ENCODE data around the gene FHL5.

FHL5 gene

GRCh38 chr6:96604420-96604819 lies 41.5 kb downstream of the FHL5 start:
- no peak overlapping the region for H3K4me3 ChIP-seq (replicated peaks; ENCODE audit: low read depth, low read length)
- DNase-seq (ENCODE audit: low read depth), result no peak
- TF ChIP-seq, protein P1, sequence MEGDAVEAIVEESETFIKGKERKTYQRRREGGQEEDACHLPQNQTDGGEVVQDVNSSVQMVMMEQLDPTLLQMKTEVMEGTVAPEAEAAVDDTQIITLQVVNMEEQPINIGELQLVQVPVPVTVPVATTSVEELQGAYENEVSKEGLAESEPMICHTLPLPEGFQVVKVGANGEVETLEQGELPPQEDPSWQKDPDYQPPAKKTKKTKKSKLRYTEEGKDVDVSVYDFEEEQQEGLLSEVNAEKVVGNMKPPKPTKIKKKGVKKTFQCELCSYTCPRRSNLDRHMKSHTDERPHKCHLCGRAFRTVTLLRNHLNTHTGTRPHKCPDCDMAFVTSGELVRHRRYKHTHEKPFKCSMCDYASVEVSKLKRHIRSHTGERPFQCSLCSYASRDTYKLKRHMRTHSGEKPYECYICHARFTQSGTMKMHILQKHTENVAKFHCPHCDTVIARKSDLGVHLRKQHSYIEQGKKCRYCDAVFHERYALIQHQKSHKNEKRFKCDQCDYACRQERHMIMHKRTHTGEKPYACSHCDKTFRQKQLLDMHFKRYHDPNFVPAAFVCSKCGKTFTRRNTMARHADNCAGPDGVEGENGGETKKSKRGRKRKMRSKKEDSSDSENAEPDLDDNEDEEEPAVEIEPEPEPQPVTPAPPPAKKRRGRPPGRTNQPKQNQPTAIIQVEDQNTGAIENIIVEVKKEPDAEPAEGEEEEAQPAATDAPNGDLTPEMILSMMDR (IDR thresholded peaks at IDR 0.05; ENCODE audit: low read length, missing control alignments), result no peak

- no peak for DNase-seq (ENCODE audit: low read depth)
- TF ChIP-seq, protein P1 (IDR thresholded peaks at IDR 0.05; ENCODE audit: low read length, missing control alignments), result no peak
- H3K4me3 ChIP-seq (replicated peaks; ENCODE audit: low read depth, low read length), result no peak overlapping the region
Observed at GRCh38 chr6:96608074-96608473, 45.1 kb downstream of the FHL5 start.

GRCh38 chr6:96610019-96610418 lies 47.1 kb downstream of the FHL5 start:
- DNase-seq (ENCODE audit: low read depth), result no peak
- TF ChIP-seq, protein P1 (IDR thresholded peaks at IDR 0.05; ENCODE audit: low read length, missing control alignments), result no peak

DNA sequence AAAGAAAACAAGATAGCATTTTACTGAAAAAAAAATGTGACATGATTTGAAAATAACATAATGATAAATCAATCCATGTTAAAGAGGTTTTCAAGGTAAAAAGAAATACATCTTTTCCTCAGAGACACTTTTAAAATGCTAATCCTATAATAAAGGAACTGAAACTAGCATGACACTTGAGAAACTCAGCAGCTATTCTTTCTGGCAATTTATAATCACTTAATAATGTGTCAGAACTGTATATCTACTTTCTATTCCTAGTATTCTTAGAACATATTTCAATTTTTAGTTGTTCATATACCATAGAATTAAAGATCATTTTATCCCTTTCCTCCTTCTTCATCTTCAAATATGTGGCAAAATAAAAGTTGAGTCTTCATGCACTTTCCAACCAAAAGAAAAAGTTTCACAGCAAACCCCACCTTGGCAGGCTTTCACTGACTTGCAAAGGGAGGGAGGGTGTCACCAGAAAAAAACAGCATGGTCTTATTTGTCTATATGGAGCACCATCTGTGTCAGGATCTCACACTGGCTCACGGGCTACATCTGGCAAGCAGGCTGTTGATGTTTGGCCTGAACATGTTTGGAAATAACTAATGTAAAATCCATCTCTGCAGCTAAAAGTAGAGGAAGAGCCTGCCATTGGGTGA lies 48.5 kb downstream of the FHL5 start:
- DNase-seq (ENCODE audit: low read depth), result no peak
- H3K4me3 ChIP-seq (replicated peaks; ENCODE audit: low read depth, low read length), result no peak overlapping the region
- TF ChIP-seq, protein P1 (IDR thresholded peaks at IDR 0.05; ENCODE audit: low read length, missing control alignments), result no peak

More at GRCh38 chr6:96610019-96610418, 47.1 kb downstream of the FHL5 start:
- H3K4me3 ChIP-seq (replicated peaks; ENCODE audit: low read depth, low read length), result no peak overlapping the region

DNA sequence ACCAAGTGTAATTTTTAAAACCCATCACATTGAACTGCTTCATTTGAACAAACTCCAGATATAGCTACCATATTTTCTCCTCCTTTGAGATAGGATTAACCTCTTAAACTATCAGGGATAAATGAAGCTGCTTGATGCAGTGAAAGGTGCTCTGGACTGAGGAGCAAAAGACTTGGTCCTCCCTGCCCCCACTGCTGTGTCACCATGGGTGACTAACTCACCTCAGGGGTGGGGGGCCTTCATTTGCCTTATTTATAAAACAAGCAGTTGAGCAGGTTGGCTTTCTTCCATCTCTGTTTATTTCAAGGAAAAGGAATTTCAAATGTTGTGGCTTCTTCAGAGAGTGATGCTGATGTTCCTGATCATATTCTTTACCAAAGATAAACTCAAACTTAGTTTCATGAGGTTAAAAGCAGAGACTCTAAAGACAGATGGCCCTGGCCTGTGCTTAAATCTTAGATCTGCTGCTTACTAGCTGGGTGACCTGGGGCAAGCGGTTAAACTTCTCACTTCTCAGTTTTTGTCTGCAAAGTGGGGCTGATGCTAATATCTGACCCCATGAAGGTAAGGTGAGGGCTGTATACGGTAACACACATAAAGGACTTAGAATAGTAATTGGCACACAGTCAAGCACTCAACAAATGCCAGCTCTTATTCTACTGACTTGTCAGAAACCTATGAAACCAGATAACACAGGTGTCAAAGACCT lies 50.5 kb downstream of the FHL5 start:
- TF ChIP-seq, protein P1 (IDR thresholded peaks at IDR 0.05; ENCODE audit: low read length, missing control alignments), result no peak

DNA sequence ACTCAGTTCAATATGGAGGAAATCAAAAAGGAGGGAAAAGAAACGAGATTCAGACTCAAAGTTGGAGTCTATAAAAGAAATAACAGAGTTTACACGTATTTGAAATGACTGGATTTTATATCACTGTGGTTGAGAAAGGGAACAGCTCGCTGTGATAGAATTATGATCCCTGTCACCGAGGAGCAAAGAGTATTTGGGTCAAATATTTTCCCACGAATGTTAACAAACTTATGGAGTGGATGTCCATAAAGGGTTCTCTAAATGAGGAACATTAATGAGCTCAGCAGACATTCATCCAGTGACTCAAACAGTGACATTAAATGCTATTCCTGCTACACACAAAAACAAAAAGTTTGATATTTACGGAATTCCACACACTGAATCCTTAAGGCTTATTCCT lies 57.9 kb downstream of the FHL5 start:
- no peak for DNase-seq (ENCODE audit: low read depth)
- no peak overlapping the region for H3K4me3 ChIP-seq (replicated peaks; ENCODE audit: low read depth, low read length)
- TF ChIP-seq, protein P1 (IDR thresholded peaks at IDR 0.05; ENCODE audit: low read length, missing control alignments), result no peak

More for the DNA sequence above, 50.5 kb downstream of the FHL5 start:
- no peak overlapping the region for H3K4me3 ChIP-seq (replicated peaks; ENCODE audit: low read depth, low read length)
- DNase-seq (ENCODE audit: low read depth), result no peak
